OCI-LY7 (cell line): ENCODE results near the gene PCDH12. TPM values are rescaled to one million over a fixed set of nuclear protein-coding genes. Genes with fewer than 3 reads are reported as not detected.
A peak's percentile ranks its signal among the peaks of the same experiment; 100 is the strongest.

ENCODE experiments used
- BruUV-seq: library from RNA; stranded (reverse); fragments of 400-500 nt; replicated peaks from 2 replicates; lab custom pipeline; 2021; lab: Mats Ljungman, UMichigan
- CTCF ChIA-PET: fragments of 300-600 bp; sonication (Branson Sonifier 250); formaldehyde crosslinking; loops from one replicate; lab custom pipeline; 2022; ENCODE audit warnings: antibody characterized with exemption; ENCODE audit not compliant: unreplicated experiment; lab: Charles Lee
- POLR2A ChIA-PET: fragments of 300-600 bp; sonication (Branson Sonifier 250); formaldehyde crosslinking; loops from one replicate; lab custom pipeline; 2022; ENCODE audit warnings: antibody characterized with exemption; lab: Charles Lee
- DNase-seq: peaks from one replicate; pipeline ENCODE4 v3.0.0-alpha.2; 2015; ENCODE audit warnings: low spot score
- H2AFZ ChIP-seq: fragments of 200-600 bp; sonication (generic), shearing (Covaris generic); 2 replicates; pipeline ENCODE4 v1.6.1; 2014; ENCODE audit warnings: mild to moderate bottlenecking, antibody characterized with exemption, low read length, moderate library complexity
- H3K27ac ChIP-seq: fragments of 200-600 bp; sonication (generic); 2 replicates; pipeline ENCODE4 v1.5.1; 2014; ENCODE audit warnings: mixed run types, low read depth, mild to moderate bottlenecking, moderate library complexity, low read length, inconsistent platforms; ENCODE audit not compliant: poor library complexity, severe bottlenecking
- H3K36me3 ChIP-seq: fragments of 200-600 bp; sonication (generic); 2 replicates; pipeline ENCODE4 v1.6.1; 2014; ENCODE audit warnings: mild to moderate bottlenecking, antibody characterized with exemption, low read length, moderate library complexity, mixed read lengths; ENCODE audit not compliant: insufficient read depth
- H3K4me1 ChIP-seq: fragments of 200-600 bp; sonication (generic); 2 replicates; pipeline ENCODE4 v1.5.1; 2014; ENCODE audit warnings: mild to moderate bottlenecking, low read length; ENCODE audit not compliant: insufficient read depth, poor library complexity, severe bottlenecking
- H3K4me2 ChIP-seq: fragments of 200-600 bp; sonication (generic); 2 replicates; pipeline ENCODE4 v1.6.1; 2014; ENCODE audit warnings: mild to moderate bottlenecking, low read length
- H3K4me3 ChIP-seq: fragments of 200-600 bp; sonication (generic); 2 replicates; pipeline ENCODE4 v1.5.1; 2014; ENCODE audit warnings: mild to moderate bottlenecking, low read depth, low read length; ENCODE audit not compliant: poor library complexity, severe bottlenecking
- H3K79me2 ChIP-seq: fragments of 200-600 bp; sonication (generic); 2 replicates; pipeline ENCODE4 v1.6.1; 2016; ENCODE audit warnings: low read depth, mild to moderate bottlenecking, low read length, moderate library complexity, mixed read lengths; ENCODE audit not compliant: insufficient read depth
- H3K9me2 ChIP-seq: fragments of 200-600 bp; sonication (generic); 2 replicates; pipeline ENCODE4 v1.6.1; 2016; ENCODE audit warnings: mild to moderate bottlenecking, low read length, mixed read lengths; ENCODE audit not compliant: insufficient read depth
- H3K9me3 ChIP-seq: fragments of 200-600 bp; sonication (generic); 2 replicates; pipeline ENCODE4 v1.6.1; 2014; ENCODE audit warnings: mild to moderate bottlenecking, mixed run types, low read length, mixed read lengths
- H4K20me1 ChIP-seq: fragments of 200-600 bp; sonication (generic); 2 replicates; pipeline ENCODE4 v1.6.1; 2014; ENCODE audit warnings: mild to moderate bottlenecking, antibody characterized with exemption, low read length, moderate library complexity, mixed read lengths; ENCODE audit not compliant: insufficient read depth
- EZH2phosphoT487 ChIP-seq: fragments of 200-600 bp; sonication (generic); IDR thresholded peaks from 2 replicates; pipeline ENCODE4 v1.6.1; 2018; ENCODE audit warnings: low read depth, borderline replicate concordance, mild to moderate bottlenecking, mixed run types, antibody characterized with exemption, low read length, moderate library complexity, mixed read lengths
- intact Hi-C: fragments of 100-400 bp; cut with micrococcal nuclease; formaldehyde crosslinking; loops from one replicate; pipeline ENCODE4 v1.10.0; 2022; ENCODE audit not compliant: unreplicated experiment
- total RNA-seq, 2 experiments: library from RNA; depleted of rRNA in 1 of 2; stranded (reverse); fragments of >200 nt in 1 of 2; shearing (Covaris generic) in 1 of 2; gene quantifications; 2 replicates each; pipeline ENCODE4 v1.2.3, GENCODE V29; 2014 to 2022
- TF ChIP-seq, protein P1 (sequence below): fragments of 200-600 bp; sonication (generic); conservative IDR thresholded peaks from 2 replicates; pipeline ENCODE4 v1.5.1; 2014; ENCODE audit warnings: mild to moderate bottlenecking, antibody characterized with exemption, low read length, moderate library complexity, mixed read lengths

Gene PCDH12
- total RNA-seq, 2 experiments from 2014 or later, result 0.03 TPM; not detected in 1

DNA sequence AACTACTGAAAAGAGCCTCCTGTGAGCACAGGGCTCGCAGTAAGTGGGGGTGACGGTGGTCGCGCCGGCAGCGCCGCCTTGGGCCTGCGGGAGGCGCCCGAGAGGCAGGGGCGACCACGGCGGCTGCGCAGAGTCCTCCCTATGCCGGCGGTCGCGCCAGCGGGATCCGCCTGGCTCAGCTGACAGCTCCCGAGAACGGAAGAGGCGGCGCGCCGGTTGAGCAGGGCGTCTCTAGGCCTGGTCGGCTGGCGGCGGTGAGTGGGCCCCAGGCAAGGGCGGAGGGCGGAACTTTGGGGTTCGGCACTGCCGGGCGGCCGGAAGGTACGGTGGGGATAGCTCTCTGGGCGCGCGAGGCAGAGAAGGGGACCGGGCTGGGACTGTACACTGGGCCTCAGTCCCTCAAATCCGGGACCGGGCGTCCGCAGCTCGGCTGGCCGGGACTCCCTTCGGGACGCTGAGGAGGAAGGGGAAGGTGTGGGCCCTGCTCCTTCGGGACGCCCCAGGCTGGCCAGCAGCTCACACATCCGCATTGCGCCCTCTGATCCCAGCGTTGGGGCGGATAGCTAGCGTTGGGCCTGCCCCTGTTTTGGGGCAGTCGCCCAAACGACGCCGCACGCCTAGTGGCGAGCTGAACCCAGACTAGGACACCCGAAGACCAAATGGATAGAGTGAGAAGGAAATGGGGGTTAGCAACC, 11.1 kb upstream of the PCDH12 start, which contains the start of gene RNF14:
Gene RNF14 (plus strand): TSS at position 192 of the 695 bp plus-strand sequence. CDS start 4,484 bp downstream, outside the sequence.
- DNase-seq, result peak; percentile 96
- Histone ChIP-seq H3K27ac (peak within 1 kb of the TSS; percentile 99), H4K20me1 (no peaks in the 10 kb centered on the region), H3K9me2 (no peaks in the 10 kb centered on the region), H2AFZ (peak within 1 kb of the TSS; percentile 97; the same call in 1 of the 2 replicates), H3K9me3 (no peaks in the 10 kb centered on the region), H3K79me2 (peaks cover 32% of the 10 kb centered on the region), H3K36me3 (peaks cover 28% of the 10 kb centered on the region), H3K4me1 (peaks cover 41% of the 10 kb centered on the region), H3K4me3 (peak within 1 kb of the TSS; percentile 87), H3K4me2 (peak within 1 kb of the TSS; percentile 97)
- intact Hi-C loops, result loop anchor here (2.0 kb wide), 2 partner anchors 46 to 120 kb away; partner anchors contain the start of gene DELE1
- CTCF ChIA-PET, result interaction anchor here (1.1 to 2.4 kb wide), 6 partner anchors 8 to 318 kb away, joined by 3 to 15 read pairs (median 4); partner anchors contain the start of gene FCHSD1
- POLR2A ChIA-PET, result interaction anchor here (0.6 to 4.7 kb wide), 21 partner anchors 8 to 1781 kb away, joined by 3 to 29 read pairs (median 4); partner anchors contain the start of genes DELE1, GNPDA1 and TAF7
- TF ChIP-seq, protein P1, sequence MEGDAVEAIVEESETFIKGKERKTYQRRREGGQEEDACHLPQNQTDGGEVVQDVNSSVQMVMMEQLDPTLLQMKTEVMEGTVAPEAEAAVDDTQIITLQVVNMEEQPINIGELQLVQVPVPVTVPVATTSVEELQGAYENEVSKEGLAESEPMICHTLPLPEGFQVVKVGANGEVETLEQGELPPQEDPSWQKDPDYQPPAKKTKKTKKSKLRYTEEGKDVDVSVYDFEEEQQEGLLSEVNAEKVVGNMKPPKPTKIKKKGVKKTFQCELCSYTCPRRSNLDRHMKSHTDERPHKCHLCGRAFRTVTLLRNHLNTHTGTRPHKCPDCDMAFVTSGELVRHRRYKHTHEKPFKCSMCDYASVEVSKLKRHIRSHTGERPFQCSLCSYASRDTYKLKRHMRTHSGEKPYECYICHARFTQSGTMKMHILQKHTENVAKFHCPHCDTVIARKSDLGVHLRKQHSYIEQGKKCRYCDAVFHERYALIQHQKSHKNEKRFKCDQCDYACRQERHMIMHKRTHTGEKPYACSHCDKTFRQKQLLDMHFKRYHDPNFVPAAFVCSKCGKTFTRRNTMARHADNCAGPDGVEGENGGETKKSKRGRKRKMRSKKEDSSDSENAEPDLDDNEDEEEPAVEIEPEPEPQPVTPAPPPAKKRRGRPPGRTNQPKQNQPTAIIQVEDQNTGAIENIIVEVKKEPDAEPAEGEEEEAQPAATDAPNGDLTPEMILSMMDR, result peak; percentile 88
- TF ChIP-seq EZH2phosphoT487, result no peak
- BruUV-seq, result TSS peak; percentile 69

DNA sequence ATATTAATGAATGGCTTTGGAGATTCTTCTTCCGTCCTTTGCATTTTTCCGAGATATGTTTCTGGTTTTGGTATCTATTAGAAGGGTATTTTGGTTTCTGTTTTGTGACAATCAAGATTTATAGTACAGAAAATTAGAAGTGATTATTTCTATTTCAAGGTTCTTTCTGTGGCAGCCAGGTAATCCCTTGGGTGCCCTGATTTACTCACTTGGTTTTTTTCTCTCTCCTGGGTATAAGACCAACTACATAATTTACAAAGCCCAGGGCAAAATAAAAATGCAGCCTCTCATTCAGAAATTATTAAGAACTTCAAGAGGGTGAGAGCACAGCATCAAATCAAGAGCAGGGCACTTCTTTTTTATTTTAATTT, 8.9 kb upstream of the PCDH12 start:
- Histone ChIP-seq H3K79me2 (peaks cover 28% of the 10 kb centered on the region), H2AFZ (peak overlapping the region; percentile 97), H3K9me3 (no peaks in the 10 kb centered on the region), H3K4me1 (peaks cover 48% of the 10 kb centered on the region), H3K27ac (peak overlapping the region; percentile 99), H3K9me2 (no peaks in the 10 kb centered on the region), H4K20me1 (no peaks in the 10 kb centered on the region), H3K4me2 (peak overlapping the region; percentile 92), H3K4me3 (peak overlapping the region; percentile 87), H3K36me3 (peaks cover 7% of the 10 kb centered on the region)
- intact Hi-C loops, result no loop called here
- BruUV-seq, result no TSS peak
- no peak for DNase-seq
- TF ChIP-seq, protein P1, result no peak; the same call in 1 of the 2 replicates
- no peak for TF ChIP-seq EZH2phosphoT487
- ChIA-PET POLR2A (interaction anchor here (3.7 to 4.7 kb wide), 3 partner anchors 44 to 51 kb away, joined by 20 to 29 read pairs (median 23); partner anchors contain the start of genes DELE1 and GNPDA1), CTCF (no interaction called here)
